ENCODE measurements around the gene ACAA1.

- TF ChIP-seq CTCF (IDR thresholded peaks at IDR 0.05 in 4 of 5, conservative IDR thresholded peaks at IDR 0.05 in 1 of 5) (no peak), POLR2A (IDR thresholded peaks at IDR 0.05) (no peak)
These were observed 37.0 kb upstream of the ACAA1 start for GRCh38 chr3:38173834-38174418.
